Stimulated activated CD4-positive, alpha-beta T cell treated with anti-CD3 and anti-CD28 coated beads, Interleukin-1b, Interleukin-23, amount 100 ng/mL, for 4 hours (primary cell): ENCODE measurements around the gene PHPT1.

ENCODE experiments used
- DNase-seq, 2 donors: peaks; one replicate each; pipeline ENCODE4 v3.0.0-alpha.2; 2020; ENCODE audit warnings: low read depth in 2 of 2

The PHPT1 gene

GRCh38 chr9:136847826-136848392 is 1.3 kb upstream of the PHPT1 start:
- DNase-seq = peak; percentile 49 to 68

DNA sequence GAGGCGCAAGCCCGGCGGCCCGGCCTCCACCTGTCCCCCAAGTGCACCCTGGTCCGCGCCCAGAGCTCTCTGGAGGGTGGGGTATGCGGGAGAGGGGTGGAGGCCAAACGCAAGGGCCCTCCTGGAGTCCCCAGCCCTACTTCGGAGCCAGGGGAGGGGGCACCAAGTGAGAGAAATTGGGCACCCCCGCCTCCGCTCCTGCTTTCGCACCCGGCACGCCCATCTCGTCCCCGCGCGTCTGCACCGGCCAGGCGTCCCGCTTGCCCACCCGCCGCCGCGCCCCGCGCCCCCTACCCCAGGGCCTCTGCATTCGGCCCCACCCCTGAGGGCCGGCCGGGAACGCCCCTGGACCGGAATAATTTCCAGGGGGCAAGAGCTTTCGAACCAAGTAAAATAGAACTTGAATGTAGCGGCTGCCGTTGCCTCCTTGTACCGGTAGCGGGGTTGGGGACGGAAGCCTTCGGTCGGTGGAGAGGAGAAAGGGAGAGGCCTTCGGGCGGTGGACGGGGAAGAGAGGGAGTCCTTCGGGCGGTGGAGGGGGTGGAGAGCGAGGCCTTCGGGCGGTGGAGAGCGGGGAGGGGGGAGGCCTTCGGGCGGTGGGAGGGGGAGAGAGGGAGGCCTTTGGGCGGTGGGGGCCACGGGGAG is 694 bp upstream of the PHPT1 start:
- DNase-seq = no peak

GRCh38 chr9:136849960-136850865 is 1.0 kb downstream of the PHPT1 start:
- DNase-seq = no peak

- no peak for DNase-seq
Observed at GRCh38 chr9:136850866-136851775, 1.9 kb downstream of the PHPT1 start.

- DNase-seq = no peak
Observed at GRCh38 chr9:136851941-136852663, 2.9 kb downstream of the PHPT1 start, which contains the start of gene MAMDC4. Gene MAMDC4 (plus strand): TSS chr9:136852346. CDS start chr9:136852417, 71 bp downstream.

- DNase-seq = no peak
Observed at GRCh38 chr9:136852664-136853595, 3.7 kb downstream of the PHPT1 start.

DNA sequence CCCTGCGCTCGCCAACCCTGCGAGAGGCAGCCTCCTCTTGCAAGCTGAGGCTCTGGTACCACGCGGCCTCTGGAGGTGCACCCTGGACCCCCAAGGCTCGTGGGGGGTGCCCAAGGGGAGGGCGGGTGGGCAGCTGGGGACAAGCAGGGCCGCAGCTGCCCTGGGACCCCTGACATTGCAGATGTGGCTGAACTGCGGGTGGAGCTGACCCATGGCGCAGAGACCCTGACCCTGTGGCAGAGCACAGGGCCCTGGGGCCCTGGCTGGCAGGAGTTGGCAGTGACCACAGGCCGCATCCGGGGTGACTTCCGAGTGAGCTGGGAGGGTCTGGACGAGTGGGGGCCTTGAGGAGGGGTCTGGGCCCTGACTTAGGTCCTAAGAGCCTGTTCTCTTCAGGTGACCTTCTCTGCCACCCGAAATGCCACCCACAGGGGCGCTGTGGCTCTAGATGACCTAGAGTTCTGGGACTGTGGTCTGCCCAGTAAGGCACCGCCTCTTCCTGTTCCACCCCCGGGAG is 4.4 kb downstream of the PHPT1 start:
- no peak for DNase-seq

DNA sequence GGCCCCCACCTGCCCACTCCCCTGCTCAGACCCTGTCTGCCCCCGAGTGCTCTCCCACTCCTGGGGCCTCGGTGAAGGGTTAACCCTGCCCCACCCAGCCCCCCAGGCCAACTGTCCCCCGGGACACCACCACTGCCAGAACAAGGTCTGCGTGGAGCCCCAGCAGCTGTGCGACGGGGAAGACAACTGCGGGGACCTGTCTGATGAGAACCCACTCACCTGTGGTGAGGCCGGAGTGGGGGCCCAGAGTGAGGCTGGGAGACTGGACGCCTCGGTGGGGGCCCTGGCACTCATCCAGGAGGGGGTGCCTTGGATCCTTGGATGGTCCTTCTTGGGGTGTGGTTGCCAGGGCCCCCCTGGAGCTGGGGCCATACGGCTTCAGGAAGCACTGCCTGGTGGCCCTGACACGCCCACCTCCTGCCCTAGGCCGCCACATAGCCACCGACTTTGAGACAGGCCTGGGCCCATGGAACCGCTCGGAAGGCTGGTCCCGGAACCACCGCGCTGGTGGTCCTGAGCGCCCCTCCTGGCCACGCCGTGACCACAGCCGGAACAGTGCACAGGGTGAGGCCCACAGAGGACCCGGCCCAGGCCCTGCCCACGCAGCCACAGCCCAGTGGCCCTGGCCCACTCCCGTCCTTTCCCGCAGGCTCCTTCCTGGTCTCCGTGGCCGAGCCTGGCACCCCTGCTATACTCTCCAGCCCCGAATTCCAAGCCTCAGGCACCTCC is 5.1 kb downstream of the PHPT1 start:
- DNase-seq = no peak

GRCh38 chr9:136854842-136855460 is 5.7 kb downstream of the PHPT1 start:
- DNase-seq = no peak

DNA sequence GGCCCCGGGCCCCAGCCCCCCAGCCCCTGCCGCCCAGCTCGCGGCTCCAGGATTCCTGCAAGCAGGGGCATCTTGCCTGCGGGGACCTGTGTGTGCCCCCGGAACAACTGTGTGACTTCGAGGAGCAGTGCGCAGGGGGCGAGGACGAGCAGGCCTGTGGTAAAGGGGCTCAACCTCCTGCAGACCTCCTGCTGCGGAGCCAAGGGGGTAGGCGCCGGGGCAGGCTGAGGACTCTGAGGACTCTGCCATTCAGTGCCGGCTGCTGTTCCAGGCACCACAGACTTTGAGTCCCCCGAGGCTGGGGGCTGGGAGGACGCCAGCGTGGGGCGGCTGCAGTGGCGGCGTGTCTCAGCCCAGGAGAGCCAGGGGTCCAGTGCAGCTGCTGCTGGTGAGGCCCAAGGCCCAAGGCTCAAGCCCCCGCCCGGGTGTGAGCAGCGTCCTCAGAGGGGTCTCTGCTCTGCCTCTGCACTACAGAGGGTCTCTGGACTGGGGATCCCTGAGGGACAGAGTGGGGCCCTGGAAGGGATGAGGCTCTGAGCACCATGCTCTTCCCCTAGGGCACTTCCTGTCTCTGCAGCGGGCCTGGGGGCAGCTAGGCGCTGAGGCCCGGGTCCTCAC is 6.4 kb downstream of the PHPT1 start:
- DNase-seq = no peak

- no peak for DNase-seq
Observed at GRCh38 chr9:136856079-136856476, 6.9 kb downstream of the PHPT1 start.

- no peak for DNase-seq
Observed at GRCh38 chr9:136856541-136857141, 7.4 kb downstream of the PHPT1 start.

- no peak for DNase-seq
Observed at GRCh38 chr9:136857166-136857565, 8.0 kb downstream of the PHPT1 start.

- no peak for DNase-seq
Observed at GRCh38 chr9:136857581-136858412, 8.6 kb downstream of the PHPT1 start.

GRCh38 chr9:136858452-136858843 is 9.2 kb downstream of the PHPT1 start:
- DNase-seq = no peak

GRCh38 chr9:136858844-136859757 is 9.9 kb downstream of the PHPT1 start:
- no peak for DNase-seq
